ENCODE measurements around the gene DIO3.
"Not testable (repeated sequence)": the region's sequence is repeated elsewhere in the genome, so short reads cannot be mapped to it uniquely, and the experiment has no call there.

DIO3 gene

GRCh38 chr14:101543814-101544213 lies 17.5 kb upstream of the DIO3 start:
- DNase-seq = no peak

GRCh38 chr14:101544550-101544949 lies 16.7 kb upstream of the DIO3 start:
- DNase-seq = no peak

GRCh38 chr14:101546706-101547105 lies 14.6 kb upstream of the DIO3 start:
- no peak for DNase-seq

GRCh38 chr14:101547107-101547738 lies 14.1 kb upstream of the DIO3 start:
- no peak for DNase-seq

GRCh38 chr14:101547961-101548669 lies 13.2 kb upstream of the DIO3 start:
- DNase-seq = no peak

- DNase-seq = no peak
These were observed 12.6 kb upstream of the DIO3 start for GRCh38 chr14:101548710-101549109.

GRCh38 chr14:101549154-101549553 lies 12.1 kb upstream of the DIO3 start:
- DNase-seq = no peak

- DNase-seq = not testable (repeated sequence)
These were observed 10.9 kb upstream of the DIO3 start for GRCh38 chr14:101550202-101550912.

- DNase-seq = no peak
These were observed 9.3 kb upstream of the DIO3 start for GRCh38 chr14:101551729-101552595.

GRCh38 chr14:101552786-101553231 lies 8.5 kb upstream of the DIO3 start:
- DNase-seq = no peak

- DNase-seq = no peak
These were observed 7.9 kb upstream of the DIO3 start for GRCh38 chr14:101553393-101553792.

GRCh38 chr14:101553931-101554330 lies 7.4 kb upstream of the DIO3 start:
- DNase-seq = no peak

- DNase-seq = no peak
These were observed 6.2 kb upstream of the DIO3 start for GRCh38 chr14:101554991-101555668.

- DNase-seq = not testable (repeated sequence)
These were observed 5.6 kb upstream of the DIO3 start for GRCh38 chr14:101555669-101556043.

GRCh38 chr14:101556131-101556530 lies 5.2 kb upstream of the DIO3 start:
- DNase-seq = no peak

GRCh38 chr14:101556566-101557320 lies 4.6 kb upstream of the DIO3 start:
- DNase-seq = no peak

GRCh38 chr14:101557321-101557695 lies 4.0 kb upstream of the DIO3 start:
- DNase-seq = no peak

- DNase-seq = no peak
These were observed 3.2 kb upstream of the DIO3 start for GRCh38 chr14:101557811-101558738.

- DNase-seq = no peak
These were observed 2.5 kb upstream of the DIO3 start for GRCh38 chr14:101558739-101559240.

GRCh38 chr14:101559250-101559623 lies 2.1 kb upstream of the DIO3 start:
- DNase-seq = no peak

Data from stimulated activated naive CD4-positive, alpha-beta T cell treated with Interleukin-2 at 50 U/mL for 16 hours (primary cell).